Right lobe of liver (tissue), 4 donors: ENCODE measurements around the gene DYNC2I2.

Experiments used
- CTCF ChIP-seq, 4 donors: fragments of 200-600 bp in 3 of 4; fragments of 450-650 bp in 1 of 4; IDR thresholded peaks; one replicate each; pipeline versions ENCODE4 v1.5.1 to v1.8.0; 2016 to 2022; ENCODE audit warnings: antibody characterized with exemption in 4 of 4, mild to moderate bottlenecking in 2 of 4
- POLR2A ChIP-seq: fragments of 450-650 bp; IDR thresholded peaks from one replicate; pipeline ENCODE4 v1.6.1; 2017; ENCODE audit warnings: antibody characterized with exemption, mild to moderate bottlenecking
- donor health status: DM: no; HTN: no; CAD: no.
- donor health status: DM: no; HTN: no; CAD: no.
- donor health status: DM: no; HTN: yes; CAD: no.

GRCh38 chr9:128625391-128626146 is 31.1 kb downstream of the DYNC2I2 start:
- TF ChIP-seq CTCF (IDR thresholded peaks at IDR 0.05) (no peak), POLR2A (no peak)
